ENCODE measurements around the gene CCDC61.

Gene CCDC61

DNA sequence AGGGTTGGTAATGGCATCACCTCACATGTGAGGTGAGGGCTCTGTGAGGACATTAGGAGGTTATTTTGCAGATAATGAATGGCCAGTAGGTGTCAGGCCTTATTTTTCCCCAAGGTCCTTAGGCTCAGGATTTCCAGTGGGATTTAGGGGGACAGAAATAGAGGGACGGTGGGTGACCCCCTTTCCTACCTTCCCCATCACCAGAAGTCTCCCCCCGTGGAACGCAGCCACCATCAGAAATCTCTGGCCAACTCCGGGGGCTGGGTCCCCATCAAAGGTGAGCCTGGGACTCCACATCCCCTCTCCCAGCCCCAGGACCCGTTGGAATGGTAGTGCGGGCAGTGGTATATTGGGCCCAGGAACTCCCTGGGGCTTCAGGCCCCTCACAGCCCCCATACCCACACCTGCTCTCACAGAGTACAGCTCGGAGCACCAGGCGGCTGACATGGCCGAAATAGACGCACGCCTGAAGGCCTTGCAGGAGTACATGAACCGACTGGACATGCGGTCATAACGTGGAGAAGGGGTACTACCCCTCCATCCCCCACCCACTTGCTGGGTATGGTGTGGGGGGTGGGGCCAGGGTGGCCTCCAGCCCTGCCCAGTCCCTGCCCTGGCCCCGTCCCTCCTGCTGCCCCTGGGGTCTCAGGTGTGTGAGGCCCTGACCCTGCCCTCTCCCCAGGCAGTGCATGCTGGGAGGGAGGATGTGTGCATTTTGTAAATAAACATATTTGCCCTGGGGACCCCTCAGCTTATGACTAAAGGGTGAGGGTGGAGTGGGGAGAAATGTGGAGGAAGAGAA, 22.8 kb downstream of the CCDC61 start:
- no peak for DNase-seq

DNA sequence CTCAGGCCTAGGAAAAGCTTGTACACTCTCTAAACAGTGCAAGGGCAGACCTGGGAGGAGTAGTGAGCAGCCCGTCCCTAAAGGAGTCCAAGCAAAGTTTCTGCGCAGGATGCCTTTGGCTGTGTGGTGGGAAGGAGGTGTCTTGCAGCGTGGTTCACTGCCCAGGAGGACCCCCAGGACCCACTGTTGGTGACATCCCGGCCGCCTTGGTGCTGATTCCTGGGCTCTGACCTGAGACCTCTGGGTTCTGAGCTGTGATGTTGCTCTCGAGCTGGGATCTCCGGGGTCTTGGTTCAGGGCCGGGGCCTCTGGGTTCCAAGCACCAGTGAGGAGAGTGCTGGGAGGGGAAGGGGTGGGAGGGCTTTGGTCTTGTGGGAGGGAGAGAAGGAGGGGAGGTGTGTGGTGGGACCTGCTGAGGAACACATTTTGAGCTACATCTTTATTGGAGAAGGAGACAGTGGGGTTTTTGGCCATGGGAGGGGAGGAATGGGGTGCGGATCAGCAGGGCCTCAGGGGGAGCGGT, 23.5 kb downstream of the CCDC61 start:
- DNase-seq: no peak

- DNase-seq: no peak
Measured at GRCh38 chr19:46019270-46019669, 24.0 kb downstream of the CCDC61 start.

- no peak for DNase-seq
Measured at GRCh38 chr19:46020819-46021125, 25.5 kb downstream of the CCDC61 start.

DNA sequence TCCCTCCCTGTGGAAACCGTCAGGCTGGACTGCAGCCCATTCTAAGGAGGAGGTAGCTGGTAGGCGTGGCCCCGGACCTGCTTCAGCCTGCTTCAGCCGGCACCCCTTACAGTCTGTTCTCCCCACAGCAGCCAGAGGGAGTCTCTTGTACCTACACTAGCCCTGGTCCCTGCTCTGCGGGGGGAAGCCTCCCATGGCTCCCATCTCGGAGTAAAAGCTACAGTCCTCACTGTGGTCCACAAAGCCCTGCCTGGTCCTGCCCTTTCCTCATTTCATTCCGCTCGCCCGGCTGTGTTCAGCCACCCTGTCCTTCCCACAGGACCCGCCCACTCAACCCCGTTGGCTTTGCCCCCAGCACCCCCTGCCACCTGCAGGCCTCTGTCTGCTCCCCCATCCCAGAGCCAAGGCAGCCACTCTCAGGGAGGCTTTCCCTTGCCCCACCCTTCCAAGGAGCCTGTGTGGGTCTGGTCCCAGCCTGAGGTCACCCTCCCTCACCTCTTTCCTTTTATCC, 26.3 kb downstream of the CCDC61 start:
- no peak for DNase-seq

DNA sequence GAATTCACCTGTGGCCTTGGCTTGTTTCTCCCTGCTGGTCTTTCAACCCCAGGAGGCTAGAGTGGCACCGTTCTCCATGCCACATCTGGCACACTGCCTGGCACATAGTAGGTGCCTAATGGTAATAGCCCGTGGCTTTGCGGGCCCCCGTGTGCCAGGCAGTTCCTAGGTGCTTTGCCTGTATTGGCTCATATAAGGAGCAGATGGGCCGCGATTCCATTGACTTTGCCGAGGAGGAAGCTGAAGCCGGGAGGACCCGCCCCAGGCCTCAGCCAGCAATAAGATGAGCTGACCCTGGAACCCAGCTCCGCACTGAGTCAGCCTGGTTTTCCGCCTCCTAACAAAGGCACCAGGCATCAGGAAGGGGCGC, 26.8 kb downstream of the CCDC61 start:
- DNase-seq: no peak

DNA sequence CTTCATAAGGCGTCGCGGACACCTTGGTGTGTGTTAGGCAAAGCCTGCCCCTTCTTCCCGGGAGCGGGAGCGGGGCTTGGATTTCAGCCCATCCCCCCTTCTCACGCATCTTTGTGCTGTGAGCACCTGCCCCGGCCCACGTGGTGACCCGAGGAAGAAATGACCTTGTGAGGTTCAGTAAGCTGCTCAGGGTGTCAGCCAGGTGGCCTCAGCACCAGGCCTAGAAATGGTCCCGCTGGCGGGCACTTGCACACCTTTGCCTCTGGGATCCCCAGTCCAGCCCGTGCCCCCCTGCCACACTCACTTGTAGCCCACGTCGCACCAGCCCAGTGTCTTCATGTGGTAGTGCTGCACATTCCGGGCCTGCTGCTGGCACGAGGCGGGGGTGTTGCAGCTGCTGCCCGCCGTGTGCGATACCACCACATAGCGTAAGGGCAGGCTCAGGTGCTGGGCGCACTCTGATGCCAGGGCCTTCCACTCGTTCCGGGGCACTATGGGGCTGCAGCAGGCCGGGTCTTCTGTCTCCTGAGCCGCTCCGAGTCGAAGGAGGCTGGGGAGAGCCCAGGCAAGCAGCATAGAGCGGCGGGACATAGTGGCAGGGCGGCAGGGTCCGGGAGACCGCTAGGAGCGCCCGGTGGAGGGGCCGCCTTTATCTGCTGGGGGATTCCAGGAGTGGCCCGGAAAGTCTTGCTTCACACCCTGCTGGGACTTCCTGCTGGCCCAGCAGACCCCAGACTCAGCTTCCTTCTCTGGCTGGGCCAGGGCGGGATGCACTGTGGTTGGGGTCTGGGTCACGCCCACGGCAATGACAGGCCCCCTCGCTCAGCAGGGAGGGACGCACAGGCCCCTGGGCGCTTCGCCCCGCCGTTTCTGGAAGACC, 27.4 kb downstream of the CCDC61 start, which contains the start of gene PGLYRP1:
PGLYRP1 (minus strand) TSS at position 623 of the 880 bp plus-strand sequence; CDS start at position 591, 32 bp downstream.
- DNase-seq: no peak

DNA sequence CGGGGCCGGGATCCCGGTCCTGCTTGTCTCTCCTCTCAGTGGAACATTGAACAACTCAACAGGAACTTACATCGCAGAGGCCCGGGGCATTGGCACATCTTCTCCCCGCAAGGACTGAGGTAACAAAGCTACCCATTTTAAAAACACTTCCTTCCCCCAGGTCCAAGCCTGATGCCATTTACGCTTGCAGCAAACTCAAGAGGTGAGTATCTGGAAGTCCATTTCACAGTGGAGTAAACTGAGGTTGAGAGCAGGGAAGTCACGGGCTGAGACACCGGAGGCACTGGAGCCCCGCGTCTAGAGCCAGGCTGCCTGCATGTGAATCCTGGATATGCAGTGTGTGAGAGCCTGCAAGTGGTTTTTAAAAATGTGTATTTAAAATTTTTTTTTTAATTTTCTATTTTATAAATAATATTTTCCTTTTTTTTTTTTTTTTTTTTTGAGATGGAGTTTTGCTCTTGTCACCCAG, 28.1 kb downstream of the CCDC61 start:
- DNase-seq: no peak

- no peak for DNase-seq
Measured at GRCh38 chr19:46025835-46026234, 30.6 kb downstream of the CCDC61 start.

GRCh38 chr19:46030812-46031550, 35.7 kb downstream of the CCDC61 start:
- DNase-seq: no peak

DNA sequence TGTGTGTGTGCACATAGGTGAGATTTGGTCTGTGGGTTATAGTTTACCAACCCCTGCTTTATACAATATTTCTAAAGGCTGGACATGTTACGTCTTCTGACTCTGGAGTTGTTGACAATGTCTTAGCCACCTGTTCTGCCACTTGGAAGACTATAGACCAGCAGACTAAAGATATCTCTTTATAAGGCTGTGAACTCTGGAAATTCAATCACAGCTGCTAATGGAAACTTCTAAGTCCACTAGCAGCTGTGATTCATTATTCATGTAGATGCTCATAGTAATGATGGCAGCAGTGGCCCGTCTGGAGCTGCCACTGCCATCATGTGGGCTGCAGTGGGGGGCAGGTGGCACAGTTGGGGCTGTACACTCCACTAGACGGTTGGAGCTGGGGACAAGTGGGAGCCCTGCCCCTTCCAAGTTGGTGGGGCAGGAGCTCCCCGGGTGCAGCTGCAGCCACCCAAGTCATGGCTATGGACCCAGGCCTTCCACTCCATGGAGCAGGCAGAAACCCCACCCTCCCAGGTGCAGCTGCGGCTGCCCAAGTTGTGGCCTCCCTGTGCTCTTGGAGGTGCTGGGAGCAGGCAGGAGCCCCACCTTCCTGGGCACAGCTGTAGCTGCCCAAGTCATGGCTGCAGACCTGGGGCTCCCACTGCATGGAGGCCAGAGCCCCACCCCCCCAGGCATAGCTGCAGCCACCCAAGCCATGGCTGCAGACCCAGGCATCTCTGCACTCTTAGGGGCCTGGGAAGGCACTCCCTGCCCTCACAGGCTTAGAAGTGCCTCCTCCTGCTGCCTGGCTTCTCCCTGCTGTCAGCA, 36.7 kb downstream of the CCDC61 start:
- no peak for DNase-seq

- no peak for DNase-seq
Measured at GRCh38 chr19:46032597-46033025, 37.3 kb downstream of the CCDC61 start.

DNA sequence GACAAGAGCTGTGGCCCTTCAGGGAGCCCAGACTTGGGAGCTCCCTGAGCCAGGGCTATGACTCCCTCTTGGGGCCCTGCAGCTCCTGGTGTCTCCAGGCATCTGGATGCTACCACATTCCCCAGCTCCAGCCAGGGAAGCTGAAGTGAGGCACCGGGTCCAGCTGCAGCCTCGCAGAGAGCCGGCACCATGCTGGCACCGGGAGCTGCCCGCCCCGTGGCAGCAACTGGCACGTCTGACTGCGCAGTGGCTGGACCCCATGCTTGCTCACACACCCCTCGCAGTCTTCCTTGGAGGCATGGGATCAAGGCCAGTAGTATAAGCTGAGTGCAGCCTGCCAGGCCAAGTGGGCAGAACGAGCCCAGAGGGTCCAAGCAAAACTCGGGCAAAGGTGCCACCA, 38.1 kb downstream of the CCDC61 start:
- no peak for DNase-seq

GRCh38 chr19:46035546-46035945, 40.3 kb downstream of the CCDC61 start:
- no peak for DNase-seq

DNA sequence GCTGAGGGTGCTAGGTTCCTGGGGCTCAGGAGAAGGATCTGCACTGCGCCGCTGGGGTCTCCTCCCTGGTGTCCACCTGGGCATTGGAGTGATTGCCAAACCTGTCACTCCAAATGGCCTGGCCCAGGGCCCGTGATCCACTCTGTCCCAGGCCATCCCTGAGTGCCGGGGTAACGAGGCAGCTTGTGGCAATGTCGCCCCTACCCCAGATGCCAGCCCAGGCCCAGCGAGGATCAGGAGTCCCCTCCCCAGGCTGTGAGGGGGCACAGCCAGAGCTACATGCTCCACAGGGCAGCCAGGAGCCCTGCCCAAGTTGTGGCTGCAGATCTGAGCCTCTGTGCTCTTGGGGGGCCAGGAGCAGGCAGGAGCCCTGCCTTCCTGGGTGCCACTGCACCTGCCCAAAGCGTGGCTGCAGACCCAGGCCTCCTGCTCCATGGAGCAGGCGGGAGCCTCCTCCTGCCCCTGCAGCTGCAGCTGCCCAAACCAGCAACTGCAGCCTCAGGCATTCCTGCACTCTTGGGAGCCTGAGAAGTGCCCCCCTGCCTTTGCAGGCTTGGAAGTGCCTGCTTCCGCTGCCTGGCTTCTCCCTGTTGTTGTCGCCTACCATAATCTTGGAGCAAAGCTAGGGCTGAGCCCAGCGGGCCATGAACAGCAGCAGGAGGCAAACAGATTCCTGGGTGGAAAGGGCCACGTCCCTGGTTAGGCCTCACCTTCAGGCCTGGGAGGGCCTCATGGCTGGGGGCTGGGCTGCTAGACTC, 40.9 kb downstream of the CCDC61 start:
- no peak for DNase-seq

- no peak for DNase-seq
Measured at GRCh38 chr19:46036744-46037128, 41.5 kb downstream of the CCDC61 start.

DNA sequence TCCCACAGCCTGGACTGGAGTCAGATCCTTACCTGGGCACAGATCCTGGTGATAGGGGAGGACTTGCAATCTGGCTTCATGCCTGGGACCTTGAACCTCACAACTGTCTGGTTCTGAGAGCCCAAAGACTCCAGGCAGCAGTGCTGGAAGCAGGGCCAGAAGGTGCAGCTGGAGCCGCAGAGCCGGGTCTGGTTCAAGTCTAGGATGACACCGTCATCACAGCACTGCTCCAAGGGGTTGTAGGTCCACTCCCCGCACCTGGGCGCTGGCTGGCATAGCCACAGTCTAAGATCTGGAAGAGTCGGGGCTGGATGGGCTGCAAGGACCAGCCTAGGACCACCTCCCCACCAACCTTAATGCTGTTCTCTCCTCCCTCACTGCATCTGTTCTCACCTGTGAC, 44.9 kb downstream of the CCDC61 start:
- DNase-seq: no peak

DNA sequence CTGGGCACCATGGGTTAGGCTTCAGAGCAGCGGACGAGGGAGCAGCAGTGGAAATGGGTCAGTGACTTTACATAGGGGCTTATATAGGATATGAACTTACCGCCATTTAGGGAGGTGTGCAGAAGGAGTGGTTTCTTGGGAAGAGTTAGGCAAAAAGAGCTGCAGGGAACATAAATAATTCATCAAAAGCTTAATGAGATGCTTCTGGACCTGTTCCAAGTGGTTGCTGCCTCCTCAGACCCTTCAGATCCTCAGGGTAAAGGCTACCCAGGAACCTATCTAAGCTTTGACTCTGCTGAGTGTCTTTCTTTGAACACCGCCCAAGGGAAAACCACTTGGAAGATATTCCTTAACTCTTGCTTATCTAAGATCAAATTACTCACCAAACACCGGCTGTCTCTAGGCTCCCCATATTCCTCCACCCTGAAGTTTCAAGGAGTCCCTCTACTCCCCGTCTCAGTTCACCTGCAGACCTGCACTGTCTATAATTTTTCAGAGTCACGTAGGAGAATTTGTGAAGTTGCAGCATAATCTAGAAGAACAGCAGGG, 45.8 kb downstream of the CCDC61 start, which contains the start of gene IGFL4:
IGFL4 (minus strand) TSS at position 51 of the 549 bp plus-strand sequence; CDS start at position 11, 40 bp downstream.
- no peak for DNase-seq

DNA sequence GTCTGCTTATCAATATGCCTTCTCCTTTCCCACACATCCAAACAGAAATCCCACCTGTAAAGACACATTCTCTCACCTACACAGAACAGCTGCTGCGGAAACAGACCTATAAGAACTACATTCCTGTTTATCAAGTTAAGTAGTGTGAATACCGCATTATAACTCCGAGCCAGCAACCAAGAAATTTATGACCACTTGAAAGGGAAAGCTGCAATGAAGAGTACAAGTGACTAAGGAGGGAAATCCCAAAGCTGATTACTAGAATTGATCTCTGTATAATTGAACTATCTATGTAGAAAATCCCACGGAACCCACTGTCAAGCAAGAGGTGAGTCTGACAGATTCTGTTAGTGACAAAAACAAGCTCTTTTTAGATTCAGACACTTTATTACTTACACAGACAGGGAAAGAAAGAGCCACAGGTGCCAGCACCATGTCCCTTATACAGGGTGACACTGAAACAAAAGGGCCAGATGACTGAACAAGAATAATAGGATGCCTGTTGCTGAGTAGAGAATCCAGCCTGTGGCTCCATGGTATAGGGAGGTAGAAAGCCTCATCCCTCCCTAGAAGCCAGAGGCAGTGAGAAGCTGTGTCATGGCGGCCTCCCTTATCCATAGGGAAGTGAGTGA, 47.1 kb downstream of the CCDC61 start:
- DNase-seq: no peak

DNA sequence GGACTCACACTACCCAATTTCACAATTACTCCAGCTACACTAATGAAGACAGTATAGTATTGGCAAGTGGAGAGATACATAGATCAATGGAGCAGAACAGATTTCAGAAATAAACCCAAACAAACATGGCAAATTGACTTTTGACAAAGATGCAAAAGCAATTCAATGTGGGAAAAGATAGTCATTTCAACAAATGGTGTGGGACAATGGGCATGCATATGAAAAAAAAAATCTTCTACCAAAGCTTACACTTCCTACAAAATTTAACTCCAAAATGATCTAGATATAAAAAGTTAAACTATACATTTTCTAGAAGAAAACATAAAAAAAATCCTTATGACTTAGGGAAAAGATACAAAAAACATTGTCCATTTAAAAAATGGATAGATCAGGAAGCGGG, 48.3 kb downstream of the CCDC61 start:
- DNase-seq: no peak

Data from stimulated activated CD4-positive, alpha-beta T cell treated with anti-CD3 and anti-CD28 coated beads, Interleukin-1b, Interleukin-23, amount 100 ng/mL, for 48 hours (primary cell).